ENCODE data around the gene TMTC2.

DNA sequence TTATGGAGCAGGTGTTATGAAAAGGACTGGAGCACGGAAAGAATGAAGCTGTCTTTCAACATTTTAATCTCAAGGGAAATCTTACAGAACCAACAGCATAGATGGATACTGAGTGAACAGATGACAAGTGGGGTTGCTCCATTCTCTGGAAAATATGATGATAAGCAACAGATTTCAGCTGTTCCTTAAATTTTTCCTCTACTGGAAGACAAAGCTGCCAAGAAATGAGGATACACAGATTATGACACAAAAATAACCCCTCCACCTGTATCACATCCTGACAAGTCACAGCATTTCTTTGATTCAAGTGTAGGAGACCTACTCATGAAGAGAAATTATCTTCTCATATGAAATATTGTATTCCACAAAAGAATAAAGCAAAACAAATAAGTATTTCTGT lies 13.0 kb upstream of the TMTC2 start:
- TF ChIP-seq, protein P1, sequence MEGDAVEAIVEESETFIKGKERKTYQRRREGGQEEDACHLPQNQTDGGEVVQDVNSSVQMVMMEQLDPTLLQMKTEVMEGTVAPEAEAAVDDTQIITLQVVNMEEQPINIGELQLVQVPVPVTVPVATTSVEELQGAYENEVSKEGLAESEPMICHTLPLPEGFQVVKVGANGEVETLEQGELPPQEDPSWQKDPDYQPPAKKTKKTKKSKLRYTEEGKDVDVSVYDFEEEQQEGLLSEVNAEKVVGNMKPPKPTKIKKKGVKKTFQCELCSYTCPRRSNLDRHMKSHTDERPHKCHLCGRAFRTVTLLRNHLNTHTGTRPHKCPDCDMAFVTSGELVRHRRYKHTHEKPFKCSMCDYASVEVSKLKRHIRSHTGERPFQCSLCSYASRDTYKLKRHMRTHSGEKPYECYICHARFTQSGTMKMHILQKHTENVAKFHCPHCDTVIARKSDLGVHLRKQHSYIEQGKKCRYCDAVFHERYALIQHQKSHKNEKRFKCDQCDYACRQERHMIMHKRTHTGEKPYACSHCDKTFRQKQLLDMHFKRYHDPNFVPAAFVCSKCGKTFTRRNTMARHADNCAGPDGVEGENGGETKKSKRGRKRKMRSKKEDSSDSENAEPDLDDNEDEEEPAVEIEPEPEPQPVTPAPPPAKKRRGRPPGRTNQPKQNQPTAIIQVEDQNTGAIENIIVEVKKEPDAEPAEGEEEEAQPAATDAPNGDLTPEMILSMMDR (IDR thresholded peaks at IDR 0.05) = no peak
- TF ChIP-seq POLR2A (IDR thresholded peaks at IDR 0.05) = no peak
